ENCODE results near the gene SLC13A5. TPM values are rescaled to one million over a fixed set of nuclear protein-coding genes. Genes with fewer than 3 reads are reported as not detected.
A peak's percentile ranks its signal among the peaks of the same experiment; 100 is the strongest.

SLC13A5 gene
- total RNA-seq, 2 experiments from 2014 or later = not detected

DNA sequence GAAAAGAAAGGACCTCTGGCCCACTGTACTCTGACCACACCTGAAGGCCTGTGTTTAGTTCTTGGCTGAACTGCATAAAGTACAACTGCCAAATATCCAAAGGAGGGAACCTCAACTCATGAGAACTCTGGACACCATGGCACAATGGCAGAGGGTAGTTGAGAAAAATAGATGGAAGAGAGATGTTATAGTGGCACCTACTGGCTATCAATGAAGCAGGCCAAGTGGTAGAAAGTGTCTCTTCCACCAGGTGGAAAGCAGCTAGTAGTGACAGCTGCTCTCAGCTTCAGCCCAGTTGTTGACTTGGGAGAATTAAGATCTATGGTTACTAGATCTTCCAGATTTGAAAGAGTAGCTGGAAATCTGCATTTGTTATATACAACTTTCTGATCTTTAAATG, 65.0 kb downstream of the SLC13A5 start:
- peaks cover 22% of the 10 kb centered on the region for H3K4me1 ChIP-seq (ENCODE audit: insufficient read depth, low read length)
- TF ChIP-seq, protein P1, sequence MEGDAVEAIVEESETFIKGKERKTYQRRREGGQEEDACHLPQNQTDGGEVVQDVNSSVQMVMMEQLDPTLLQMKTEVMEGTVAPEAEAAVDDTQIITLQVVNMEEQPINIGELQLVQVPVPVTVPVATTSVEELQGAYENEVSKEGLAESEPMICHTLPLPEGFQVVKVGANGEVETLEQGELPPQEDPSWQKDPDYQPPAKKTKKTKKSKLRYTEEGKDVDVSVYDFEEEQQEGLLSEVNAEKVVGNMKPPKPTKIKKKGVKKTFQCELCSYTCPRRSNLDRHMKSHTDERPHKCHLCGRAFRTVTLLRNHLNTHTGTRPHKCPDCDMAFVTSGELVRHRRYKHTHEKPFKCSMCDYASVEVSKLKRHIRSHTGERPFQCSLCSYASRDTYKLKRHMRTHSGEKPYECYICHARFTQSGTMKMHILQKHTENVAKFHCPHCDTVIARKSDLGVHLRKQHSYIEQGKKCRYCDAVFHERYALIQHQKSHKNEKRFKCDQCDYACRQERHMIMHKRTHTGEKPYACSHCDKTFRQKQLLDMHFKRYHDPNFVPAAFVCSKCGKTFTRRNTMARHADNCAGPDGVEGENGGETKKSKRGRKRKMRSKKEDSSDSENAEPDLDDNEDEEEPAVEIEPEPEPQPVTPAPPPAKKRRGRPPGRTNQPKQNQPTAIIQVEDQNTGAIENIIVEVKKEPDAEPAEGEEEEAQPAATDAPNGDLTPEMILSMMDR (IDR thresholded peaks at IDR 0.05) = no peak
- peaks cover 44% of the 10 kb centered on the region for H3K36me3 ChIP-seq (ENCODE audit: insufficient read depth, low read length)
- intact Hi-C loops (cut with DNase I, micrococcal nuclease) = loop anchor here in 1 of 2 experiments (2.0 to 10.0 kb wide), 3 partner anchors 175 to 1223 kb away; partner anchors contain the start of genes DERL2, MIS12 and RPAIN
- Mint-ChIP-seq H3K4me1 (ENCODE audit: low read depth) (peaks cover 87% of the 10 kb centered on the region), H3K36me3 (ENCODE audit: low read depth) (peaks cover 79% of the 10 kb centered on the region), H3K27me3 (no peaks in the 10 kb centered on the region), H3K9me3 (no peaks in the 10 kb centered on the region), H3K27ac (peak overlapping the region; percentile 70), H3K4me3 (peak overlapping the region; percentile 54)
- peaks cover 0 to 6% of the 10 kb centered on the region in 2 experiments for H3K9me3 ChIP-seq (ENCODE audit: control insufficient read depth in 1 of 2, insufficient read depth in 1 of 2, low read length in 2 of 2)
- POLR2A ChIA-PET = no interaction called here
- H3K27me3 ChIP-seq (ENCODE audit: control insufficient read depth in 1 of 2, insufficient read depth in 2 of 2, low read length in 2 of 2) = no peaks in the 10 kb centered on the region
- ATAC-seq (ENCODE audit: poor library complexity) = no peak
- H3K4me3 ChIP-seq (ENCODE audit: low read length) = no peak overlapping the region
- peak in 3 of 14 experiments; percentile 21 to 52 (median 40) for DNase-seq
- CTCF ChIA-PET = interaction anchor here (0.9 kb wide), 1 partner anchor 175 kb away, joined by 3 read pairs; no protein-coding TSS in a partner anchor
- H3K27ac ChIP-seq (ENCODE audit: low read depth in 1 of 2, low read length in 2 of 2) = no peak overlapping the region

DNA sequence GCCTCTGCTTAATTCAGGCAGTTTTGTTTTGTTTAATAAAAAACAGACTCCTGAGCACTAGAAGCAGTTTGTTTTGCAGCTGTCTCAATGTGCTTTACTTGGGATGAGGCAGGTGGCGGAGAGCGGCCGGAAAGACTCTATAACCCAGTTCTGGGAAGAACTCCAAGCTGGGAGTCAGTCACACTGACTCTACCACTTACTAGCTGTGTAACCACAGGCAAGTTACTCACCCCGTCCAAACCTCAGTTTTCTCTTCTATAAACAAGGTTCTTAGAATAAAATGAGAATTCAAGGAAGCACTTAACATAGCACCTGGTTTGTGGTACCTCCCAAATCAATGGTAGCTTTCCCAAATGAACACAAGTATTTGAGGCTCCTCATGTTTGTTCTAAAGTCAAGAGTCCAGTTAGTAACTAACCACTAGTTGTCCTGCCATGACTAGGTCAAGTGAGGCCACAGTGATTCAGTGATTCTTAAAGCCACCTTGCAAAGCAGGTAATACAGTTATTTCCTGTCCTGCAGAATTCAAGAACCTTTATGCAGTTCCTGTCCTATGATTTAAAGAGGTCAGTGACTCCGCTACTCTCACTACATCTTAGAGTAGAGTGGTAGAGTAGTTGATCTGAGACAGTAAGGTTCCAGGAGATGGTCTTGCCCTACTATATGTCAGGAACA, 69.6 kb downstream of the SLC13A5 start:
- no peaks in the 10 kb centered on the region for H3K9me3 Mint-ChIP-seq
- TF ChIP-seq, protein P1 (IDR thresholded peaks at IDR 0.05) = no peak
- H3K36me3 Mint-ChIP-seq (ENCODE audit: low read depth) = peaks cover 76% of the 10 kb centered on the region
- CTCF ChIA-PET = no interaction called here
- Histone ChIP-seq H3K27me3 (ENCODE audit: control insufficient read depth in 1 of 2, insufficient read depth in 2 of 2, low read length in 2 of 2) (no peaks in the 10 kb centered on the region), H3K4me3 (ENCODE audit: low read length) (no peak overlapping the region), H3K4me1 (ENCODE audit: insufficient read depth, low read length) (peaks cover 27% of the 10 kb centered on the region), H3K27ac (ENCODE audit: low read depth in 1 of 2, low read length in 2 of 2) (no peak overlapping the region), H3K36me3 (ENCODE audit: insufficient read depth, low read length) (peaks cover 46% of the 10 kb centered on the region), H3K9me3 (ENCODE audit: control insufficient read depth in 1 of 2, insufficient read depth in 1 of 2, low read length in 2 of 2) (no peaks in the 10 kb centered on the region)
- intact Hi-C loops (cut with DNase I, micrococcal nuclease) = loop anchor here (5.0 to 10.0 kb wide), 3 partner anchors 171 to 1219 kb away; partner anchors contain the start of genes DERL2 (in 1 of the 2), MIS12 (in 1 of the 2) and RPAIN (in 1 of the 2)
- ATAC-seq (ENCODE audit: poor library complexity) = no peak
- H3K4me1 Mint-ChIP-seq (ENCODE audit: low read depth) = peaks cover 91% of the 10 kb centered on the region
- H3K27ac Mint-ChIP-seq = peak overlapping the region; percentile 95
- POLR2A ChIA-PET = no interaction called here
- H3K27me3 Mint-ChIP-seq = no peaks in the 10 kb centered on the region
- H3K4me3 Mint-ChIP-seq = peak overlapping the region; percentile 99
- no peak for DNase-seq

DNA sequence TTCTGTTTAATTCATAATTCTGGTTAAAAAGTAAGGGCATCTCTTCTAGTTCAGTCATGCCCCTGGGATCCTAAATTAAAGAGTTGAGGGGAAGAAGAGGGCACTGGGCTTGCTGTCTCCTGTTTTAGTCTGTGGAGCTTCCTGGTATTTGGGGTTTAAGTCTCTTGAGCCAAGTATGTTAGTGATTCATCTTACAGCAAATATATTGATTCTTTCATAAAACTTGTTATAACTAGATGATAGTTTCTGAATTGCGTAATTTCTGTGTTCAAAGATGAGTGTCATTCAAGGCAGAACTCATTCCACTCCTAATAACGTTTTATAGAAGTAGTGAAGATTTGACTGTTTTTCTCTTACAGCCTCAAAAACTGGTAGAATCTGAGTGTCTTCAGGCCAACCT, 70.6 kb downstream of the SLC13A5 start:
- peak overlapping the region; percentile 95 for H3K27ac Mint-ChIP-seq
- no peak overlapping the region for H3K4me3 ChIP-seq (ENCODE audit: low read length)
- H3K9me3 ChIP-seq (ENCODE audit: control insufficient read depth in 1 of 2, insufficient read depth in 1 of 2, low read length in 2 of 2) = no peaks in the 10 kb centered on the region
- H3K4me3 Mint-ChIP-seq = peak overlapping the region; percentile 99
- ATAC-seq (ENCODE audit: poor library complexity) (no peak), DNase-seq (no peak)
- no peaks in the 10 kb centered on the region for H3K27me3 Mint-ChIP-seq
- ChIA-PET CTCF (interaction anchor here (1.4 kb wide), 1 partner anchor 8 kb away, joined by 5 read pairs; no protein-coding TSS in a partner anchor), POLR2A (interaction anchor here (3.7 to 3.8 kb wide), 2 partner anchors 9 to 15 kb away, joined by 13 to 30 read pairs; partner anchors contain the start of genes C17orf100 and MED31)
- H3K27me3 ChIP-seq (ENCODE audit: control insufficient read depth in 1 of 2, insufficient read depth in 2 of 2, low read length in 2 of 2) = no peaks in the 10 kb centered on the region
- peaks cover 37% of the 10 kb centered on the region for H3K4me1 ChIP-seq (ENCODE audit: insufficient read depth, low read length)
- H3K36me3 ChIP-seq (ENCODE audit: insufficient read depth, low read length) = peaks cover 36% of the 10 kb centered on the region
- H3K36me3 Mint-ChIP-seq (ENCODE audit: low read depth) = peaks cover 66% of the 10 kb centered on the region
- intact Hi-C loops (cut with DNase I, micrococcal nuclease) = loop anchor here (5.0 to 10.0 kb wide), 3 partner anchors 170 to 1218 kb away; partner anchors contain the start of genes DERL2 (in 1 of the 2), MIS12 (in 1 of the 2) and RPAIN (in 1 of the 2)
- H3K9me3 Mint-ChIP-seq = no peaks in the 10 kb centered on the region
- peaks cover 89% of the 10 kb centered on the region for H3K4me1 Mint-ChIP-seq (ENCODE audit: low read depth)
- TF ChIP-seq, protein P1 (IDR thresholded peaks at IDR 0.05) = no peak
- H3K27ac ChIP-seq (ENCODE audit: low read depth in 1 of 2, low read length in 2 of 2) = no peak overlapping the region
